GM23338 (cell line): ENCODE measurements around the gene CHN2. TPM values are rescaled to one million over a fixed set of nuclear protein-coding genes. Genes with fewer than 3 reads are reported as not detected.

ENCODE experiments used
- ATAC-seq: fragments of 200-7000 bp; cut with Tn5 transposase; 3 replicates; pipeline ENCODE4 v1.9.1; 2020
- DNase-seq: peaks from one replicate; pipeline ENCODE4 v3.0.0-alpha.2; 2015; ENCODE audit warnings: low spot score
- H2AFZ ChIP-seq: fragments of 200-600 bp; sonication (generic); 2 replicates; pipeline ENCODE4 v1.8.0; 2016; ENCODE audit warnings: antibody characterized with exemption, mild to moderate bottlenecking, moderate library complexity
- H3F3A ChIP-seq: fragments of 200-600 bp; sonication (generic); replicated peaks from 2 replicates; pipeline ENCODE4 v1.8.0; 2017; ENCODE audit warnings: antibody characterized with exemption, mixed run types, low read depth
- H3K27ac ChIP-seq: fragments of 200-600 bp; sonication (generic); 2 replicates; pipeline ENCODE4 v1.6.1; 2016; ENCODE audit warnings: low read depth
- H3K27me3 ChIP-seq: fragments of 200-600 bp; sonication (generic); 2 replicates; pipeline ENCODE4 v1.8.0; 2016; ENCODE audit warnings: mild to moderate bottlenecking, mixed run types, moderate library complexity; ENCODE audit not compliant: insufficient read depth
- H3K36me3 ChIP-seq: fragments of 200-600 bp; sonication (generic); 2 replicates; pipeline ENCODE4 v1.8.0; 2016; ENCODE audit warnings: mild to moderate bottlenecking; ENCODE audit not compliant: insufficient read depth
- H3K4me1 ChIP-seq: fragments of 200-600 bp; sonication (generic); 2 replicates; pipeline ENCODE4 v1.8.0; 2016; ENCODE audit warnings: mild to moderate bottlenecking, moderate library complexity; ENCODE audit not compliant: insufficient read depth
- H3K4me2 ChIP-seq: fragments of 200-600 bp; sonication (generic); 2 replicates; pipeline ENCODE4 v1.7.1; 2017; ENCODE audit warnings: mixed run types
- H3K4me3 ChIP-seq: fragments of 200-600 bp; sonication (generic); 2 replicates; pipeline ENCODE4 v1.6.1; 2016; ENCODE audit warnings: mixed run types
- H3K79me2 ChIP-seq: fragments of 200-600 bp; sonication (generic); replicated peaks from 2 replicates; pipeline ENCODE4 v1.8.0; 2017; ENCODE audit warnings: mild to moderate bottlenecking; ENCODE audit not compliant: insufficient read depth
- H3K9me2 ChIP-seq: fragments of 200-600 bp; sonication (generic); 2 replicates; pipeline ENCODE4 v1.8.0; 2017; ENCODE audit not compliant: insufficient read depth
- H4K20me1 ChIP-seq: fragments of 200-600 bp; sonication (generic); replicated peaks from 2 replicates; pipeline ENCODE4 v1.8.0; 2017; ENCODE audit warnings: mild to moderate bottlenecking; ENCODE audit not compliant: insufficient read depth
- H3K27ac Mint-ChIP-seq: 2 replicates; pipeline ENCODE4 v1.8.0; 2020; ENCODE audit warnings: inconsistent platforms, mild to moderate bottlenecking, moderate library complexity, mixed read lengths
- H3K27me3 Mint-ChIP-seq: 3 replicates; pipeline ENCODE4 v1.8.0; 2022; ENCODE audit warnings: low read depth, mild to moderate bottlenecking, moderate library complexity, mixed read lengths, inconsistent platforms; ENCODE audit not compliant: insufficient read depth, poor library complexity
- H3K36me3 Mint-ChIP-seq: 3 replicates; pipeline ENCODE4 v1.8.0; 2021; ENCODE audit warnings: low read depth, mild to moderate bottlenecking, inconsistent platforms, moderate library complexity, mixed read lengths
- H3K4me1 Mint-ChIP-seq: 3 replicates; pipeline ENCODE4 v1.8.0; 2020; ENCODE audit warnings: mild to moderate bottlenecking, inconsistent platforms, mixed read lengths
- H3K4me3 Mint-ChIP-seq: 3 replicates; pipeline ENCODE4 v1.8.0; 2021; ENCODE audit warnings: moderate library complexity, mild to moderate bottlenecking, inconsistent platforms, mixed read lengths
- H3K9me3 Mint-ChIP-seq: 3 replicates; pipeline ENCODE4 v1.8.0; 2020; ENCODE audit warnings: moderate library complexity, mild to moderate bottlenecking, inconsistent platforms, mixed read lengths
- CREB1 ChIP-seq: fragments of 250-450 bp; sonication (Bioruptor Pico); IDR thresholded peaks from 2 replicates; pipeline ENCODE4 v1.5.0; 2020; ENCODE audit warnings: low read depth, mild to moderate bottlenecking, moderate library complexity
- EZH2 ChIP-seq: fragments of 200-600 bp; sonication (generic); IDR thresholded peaks from one replicate; pipeline ENCODE4 v1.8.0; 2017; ENCODE audit warnings: antibody characterized with exemption, mild to moderate bottlenecking, low read depth; ENCODE audit not compliant: unreplicated experiment
- EZH2phosphoT487 ChIP-seq: fragments of 200-600 bp; sonication (generic); IDR thresholded peaks from one replicate; pipeline ENCODE4 v1.8.1; 2018; ENCODE audit warnings: antibody characterized with exemption; ENCODE audit not compliant: unreplicated experiment
- JUNB ChIP-seq: IDR thresholded peaks from one replicate; pipeline ENCODE4 v1.6.1; 2016; ENCODE audit warnings: antibody characterized with exemption; ENCODE audit not compliant: unreplicated experiment
- NANOG ChIP-seq: IDR thresholded peaks from 2 replicates; pipeline ENCODE4 v1.6.1; 2016; ENCODE audit warnings: antibody characterized with exemption, borderline replicate concordance
- POLR2AphosphoS5 ChIP-seq: IDR thresholded peaks from 2 replicates; pipeline ENCODE4 v1.6.1; 2016; ENCODE audit warnings: antibody characterized with exemption, low read depth
- STAT1 ChIP-seq: IDR thresholded peaks from one replicate; pipeline ENCODE4 v1.6.1; 2016; ENCODE audit warnings: antibody characterized with exemption; ENCODE audit not compliant: unreplicated experiment
- ZNF114 ChIP-seq: fragments of 250-450 bp; sonication (Bioruptor Pico); IDR thresholded peaks from 2 replicates; pipeline ENCODE4 v1.5.0; 2020; ENCODE audit warnings: mild to moderate bottlenecking, moderate library complexity
- polyA plus RNA-seq: library from polyadenylated mRNA; unstranded; fragments of >200 nt; fragmentation: Nextera tagmentation; extraction: Ambion mirVana; gene quantifications from 2 replicates; pipeline ENCODE4 v1.2.1, GENCODE V29; 2016
- total RNA-seq: library from RNA; depleted of rRNA; stranded (reverse); fragments of >200 nt; shearing (Covaris generic); gene quantifications from 2 replicates; pipeline ENCODE4 v1.2.3, GENCODE V29; 2014
- TF ChIP-seq, protein P1 (sequence below), 2 experiments: fragments of 200-600 bp in 1 of 2; sonication (generic) in 1 of 2; conservative IDR thresholded peaks; 2 replicates each; pipeline versions ENCODE4 v1.5.1 to v1.6.1; 2016 to 2017; ENCODE audit warnings: antibody characterized with exemption in 2 of 2, low read depth in 2 of 2, mild to moderate bottlenecking in 2 of 2, moderate library complexity in 1 of 2
- TF ChIP-seq, protein P2 (sequence below): fragments of 250-450 bp; sonication (Bioruptor Pico); IDR thresholded peaks from 2 replicates; pipeline ENCODE4 v1.5.0; 2020; ENCODE audit warnings: mild to moderate bottlenecking, moderate library complexity

Gene CHN2
- total and polyA plus RNA-seq, 2 experiments from 2014 or later = 6.1 to 7.5 TPM

DNA sequence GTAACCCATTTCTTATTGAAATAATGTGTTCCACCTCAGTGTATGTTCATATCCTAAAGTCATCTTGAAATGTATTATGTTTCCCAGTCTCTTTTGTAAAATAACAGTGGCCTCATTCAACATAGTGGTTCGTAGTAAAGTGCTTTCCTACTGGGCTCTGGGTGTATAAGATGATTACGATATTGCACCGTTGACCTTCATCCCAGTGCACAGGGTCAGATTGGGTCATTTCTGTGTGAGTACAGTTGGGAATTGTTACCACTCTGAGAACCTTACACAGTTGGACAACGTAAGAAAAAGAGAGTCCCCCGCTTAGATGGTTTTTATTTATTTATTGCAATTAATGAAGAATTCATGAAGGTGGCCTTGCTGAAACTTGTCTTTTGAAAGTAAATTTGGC is 135.6 kb downstream of the CHN2 start:
- peaks cover 6% of the 10 kb centered on the region; the same call in 1 of the 2 replicates for H3K4me1 ChIP-seq
- H3K27me3 ChIP-seq = no peaks in the 10 kb centered on the region
- Mint-ChIP-seq H3K27me3 (peaks cover 5% of the 10 kb centered on the region), H3K9me3 (no peaks in the 10 kb centered on the region), H3K4me1 (peaks cover 6% of the 10 kb centered on the region), H3K4me3 (no peak overlapping the region), H3K27ac (no peak overlapping the region), H3K36me3 (no peaks in the 10 kb centered on the region; the same call in 2 of the 3 replicates)
- DNase-seq (no peak), ATAC-seq (no peak)
- H3K27ac ChIP-seq = no peak overlapping the region
- H3K4me3 ChIP-seq = no peak overlapping the region
- no peak overlapping the region for H2AFZ ChIP-seq
- no peaks in the 10 kb centered on the region for H3K79me2 ChIP-seq
- no peaks in the 10 kb centered on the region for H3F3A ChIP-seq
- peaks cover 8% of the 10 kb centered on the region; the same call in 1 of the 2 replicates for H3K9me2 ChIP-seq
- H3K36me3 ChIP-seq = no peaks in the 10 kb centered on the region
- H3K4me2 ChIP-seq = no peak overlapping the region
- no peaks in the 10 kb centered on the region for H4K20me1 ChIP-seq
- no peak for TF ChIP-seq JUNB
- no peak for TF ChIP-seq NANOG
- TF ChIP-seq CREB1 (CRISPR knock-in tag) = no peak
- no peak for TF ChIP-seq EZH2
- TF ChIP-seq, protein P1, sequence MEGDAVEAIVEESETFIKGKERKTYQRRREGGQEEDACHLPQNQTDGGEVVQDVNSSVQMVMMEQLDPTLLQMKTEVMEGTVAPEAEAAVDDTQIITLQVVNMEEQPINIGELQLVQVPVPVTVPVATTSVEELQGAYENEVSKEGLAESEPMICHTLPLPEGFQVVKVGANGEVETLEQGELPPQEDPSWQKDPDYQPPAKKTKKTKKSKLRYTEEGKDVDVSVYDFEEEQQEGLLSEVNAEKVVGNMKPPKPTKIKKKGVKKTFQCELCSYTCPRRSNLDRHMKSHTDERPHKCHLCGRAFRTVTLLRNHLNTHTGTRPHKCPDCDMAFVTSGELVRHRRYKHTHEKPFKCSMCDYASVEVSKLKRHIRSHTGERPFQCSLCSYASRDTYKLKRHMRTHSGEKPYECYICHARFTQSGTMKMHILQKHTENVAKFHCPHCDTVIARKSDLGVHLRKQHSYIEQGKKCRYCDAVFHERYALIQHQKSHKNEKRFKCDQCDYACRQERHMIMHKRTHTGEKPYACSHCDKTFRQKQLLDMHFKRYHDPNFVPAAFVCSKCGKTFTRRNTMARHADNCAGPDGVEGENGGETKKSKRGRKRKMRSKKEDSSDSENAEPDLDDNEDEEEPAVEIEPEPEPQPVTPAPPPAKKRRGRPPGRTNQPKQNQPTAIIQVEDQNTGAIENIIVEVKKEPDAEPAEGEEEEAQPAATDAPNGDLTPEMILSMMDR (conservative IDR thresholded peaks at IDR 0.05; ENCODE audit: low read depth in 2 of 2) = no peak
- no peak for TF ChIP-seq ZNF114
- TF ChIP-seq, protein P2, sequence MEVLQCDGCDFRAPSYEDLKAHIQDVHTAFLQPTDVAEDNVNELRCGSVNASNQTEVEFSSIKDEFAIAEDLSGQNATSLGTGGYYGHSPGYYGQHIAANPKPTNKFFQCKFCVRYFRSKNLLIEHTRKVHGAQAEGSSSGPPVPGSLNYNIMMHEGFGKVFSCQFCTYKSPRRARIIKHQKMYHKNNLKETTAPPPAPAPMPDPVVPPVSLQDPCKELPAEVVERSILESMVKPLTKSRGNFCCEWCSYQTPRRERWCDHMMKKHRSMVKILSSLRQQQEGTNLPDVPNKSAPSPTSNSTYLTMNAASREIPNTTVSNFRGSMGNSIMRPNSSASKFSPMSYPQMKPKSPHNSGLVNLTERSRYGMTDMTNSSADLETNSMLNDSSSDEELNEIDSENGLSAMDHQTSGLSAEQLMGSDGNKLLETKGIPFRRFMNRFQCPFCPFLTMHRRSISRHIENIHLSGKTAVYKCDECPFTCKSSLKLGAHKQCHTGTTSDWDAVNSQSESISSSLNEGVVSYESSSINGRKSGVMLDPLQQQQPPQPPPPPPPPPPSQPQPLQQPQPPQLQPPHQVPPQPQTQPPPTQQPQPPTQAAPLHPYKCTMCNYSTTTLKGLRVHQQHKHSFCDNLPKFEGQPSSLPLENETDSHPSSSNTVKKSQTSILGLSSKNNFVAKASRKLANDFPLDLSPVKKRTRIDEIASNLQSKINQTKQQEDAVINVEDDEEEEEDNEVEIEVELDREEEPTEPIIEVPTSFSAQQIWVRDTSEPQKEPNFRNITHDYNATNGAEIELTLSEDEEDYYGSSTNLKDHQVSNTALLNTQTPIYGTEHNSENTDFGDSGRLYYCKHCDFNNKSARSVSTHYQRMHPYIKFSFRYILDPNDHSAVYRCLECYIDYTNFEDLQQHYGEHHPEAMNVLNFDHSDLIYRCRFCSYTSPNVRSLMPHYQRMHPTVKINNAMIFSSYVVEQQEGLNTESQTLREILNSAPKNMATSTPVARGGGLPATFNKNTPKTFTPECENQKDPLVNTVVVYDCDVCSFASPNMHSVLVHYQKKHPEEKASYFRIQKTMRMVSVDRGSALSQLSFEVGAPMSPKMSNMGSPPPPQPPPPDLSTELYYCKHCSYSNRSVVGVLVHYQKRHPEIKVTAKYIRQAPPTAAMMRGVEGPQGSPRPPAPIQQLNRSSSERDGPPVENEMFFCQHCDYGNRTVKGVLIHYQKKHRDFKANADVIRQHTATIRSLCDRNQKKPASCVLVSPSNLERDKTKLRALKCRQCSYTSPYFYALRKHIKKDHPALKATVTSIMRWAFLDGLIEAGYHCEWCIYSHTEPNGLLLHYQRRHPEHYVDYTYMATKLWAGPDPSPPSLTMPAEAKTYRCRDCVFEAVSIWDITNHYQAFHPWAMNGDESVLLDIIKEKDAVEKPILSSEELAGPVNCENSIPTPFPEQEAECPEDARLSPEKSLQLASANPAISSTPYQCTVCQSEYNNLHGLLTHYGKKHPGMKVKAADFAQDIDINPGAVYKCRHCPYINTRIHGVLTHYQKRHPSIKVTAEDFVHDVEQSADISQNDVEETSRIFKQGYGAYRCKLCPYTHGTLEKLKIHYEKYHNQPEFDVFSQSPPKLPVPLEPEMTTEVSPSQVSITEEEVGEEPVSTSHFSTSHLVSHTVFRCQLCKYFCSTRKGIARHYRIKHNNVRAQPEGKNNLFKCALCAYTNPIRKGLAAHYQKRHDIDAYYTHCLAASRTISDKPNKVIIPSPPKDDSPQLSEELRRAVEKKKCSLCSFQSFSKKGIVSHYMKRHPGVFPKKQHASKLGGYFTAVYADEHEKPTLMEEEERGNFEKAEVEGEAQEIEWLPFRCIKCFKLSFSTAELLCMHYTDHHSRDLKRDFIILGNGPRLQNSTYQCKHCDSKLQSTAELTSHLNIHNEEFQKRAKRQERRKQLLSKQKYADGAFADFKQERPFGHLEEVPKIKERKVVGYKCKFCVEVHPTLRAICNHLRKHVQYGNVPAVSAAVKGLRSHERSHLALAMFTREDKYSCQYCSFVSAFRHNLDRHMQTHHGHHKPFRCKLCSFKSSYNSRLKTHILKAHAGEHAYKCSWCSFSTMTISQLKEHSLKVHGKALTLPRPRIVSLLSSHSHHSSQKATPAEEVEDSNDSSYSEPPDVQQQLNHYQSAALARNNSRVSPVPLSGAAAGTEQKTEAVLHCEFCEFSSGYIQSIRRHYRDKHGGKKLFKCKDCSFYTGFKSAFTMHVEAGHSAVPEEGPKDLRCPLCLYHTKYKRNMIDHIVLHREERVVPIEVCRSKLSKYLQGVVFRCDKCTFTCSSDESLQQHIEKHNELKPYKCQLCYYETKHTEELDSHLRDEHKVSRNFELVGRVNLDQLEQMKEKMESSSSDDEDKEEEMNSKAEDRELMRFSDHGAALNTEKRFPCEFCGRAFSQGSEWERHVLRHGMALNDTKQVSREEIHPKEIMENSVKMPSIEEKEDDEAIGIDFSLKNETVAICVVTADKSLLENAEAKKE = no peak
- no peak for TF ChIP-seq POLR2AphosphoS5
- TF ChIP-seq EZH2phosphoT487 = no peak
- no peak for TF ChIP-seq STAT1
